Activated T-cell treated with anti-CD3 and anti-CD28 coated beads, Interleukin-2, amount 50 U/mL, for 1 hour (primary cell): Measurements from ENCODE around the gene CMTM4.

Experiments used
- DNase-seq: peaks from one replicate; pipeline ENCODE4 v3.0.0-alpha.2; 2020

CMTM4 gene

GRCh38 chr16:66696669-66697630, at the start of gene CMTM4:
Gene CMTM4 (minus strand): TSS chr16:66696743. CDS start chr16:66696525, 218 bp downstream.
- DNase-seq = peak; percentile 83

- no peak for DNase-seq
Measured at GRCh38 chr16:66746048-66746447, 49.5 kb upstream of the CMTM4 start.

- DNase-seq = no peak
Measured at GRCh38 chr16:66741950-66742808, 45.6 kb upstream of the CMTM4 start.

GRCh38 chr16:66741169-66741900, 44.8 kb upstream of the CMTM4 start:
- DNase-seq = no peak

- DNase-seq = no peak
Measured at GRCh38 chr16:66740533-66740932, 44.0 kb upstream of the CMTM4 start.

GRCh38 chr16:66740010-66740409, 43.5 kb upstream of the CMTM4 start:
- peak; percentile 25 for DNase-seq

- DNase-seq = no peak
Measured at GRCh38 chr16:66735891-66736290, 39.3 kb upstream of the CMTM4 start.

- DNase-seq = no peak
Measured at GRCh38 chr16:66731101-66731500, 34.6 kb upstream of the CMTM4 start.

GRCh38 chr16:66728804-66729203, 32.3 kb upstream of the CMTM4 start:
- no peak for DNase-seq

- peak; percentile 21 for DNase-seq
Measured at GRCh38 chr16:66728117-66728787, 31.7 kb upstream of the CMTM4 start.

- no peak for DNase-seq
Measured at GRCh38 chr16:66720766-66721165, 24.2 kb upstream of the CMTM4 start.

GRCh38 chr16:66719246-66719645, 22.7 kb upstream of the CMTM4 start:
- no peak for DNase-seq

GRCh38 chr16:66717776-66718175, 21.2 kb upstream of the CMTM4 start:
- DNase-seq = no peak

GRCh38 chr16:66717112-66717675, 20.7 kb upstream of the CMTM4 start:
- DNase-seq = no peak

GRCh38 chr16:66714654-66715307, 18.2 kb upstream of the CMTM4 start:
- DNase-seq = no peak

GRCh38 chr16:66714062-66714461, 17.5 kb upstream of the CMTM4 start:
- DNase-seq = no peak

- DNase-seq = no peak
Measured at GRCh38 chr16:66713076-66713475, 16.5 kb upstream of the CMTM4 start.

GRCh38 chr16:66712512-66712911, 16.0 kb upstream of the CMTM4 start:
- DNase-seq = no peak

GRCh38 chr16:66711581-66711980, 15.0 kb upstream of the CMTM4 start:
- no peak for DNase-seq

GRCh38 chr16:66706506-66706880, 9.9 kb upstream of the CMTM4 start:
- DNase-seq = no peak

- DNase-seq = no peak
Measured at GRCh38 chr16:66705790-66706505, 9.4 kb upstream of the CMTM4 start.
